HCT116 (cell line): ENCODE data around the gene DLG2.

Source experiments
- CEBPB ChIP-seq: IDR thresholded peaks from 2 replicates; pipeline ENCODE4 v1.6.1; 2012; ENCODE audit warnings: low read depth
- EGR1 ChIP-seq: IDR thresholded peaks from 2 replicates; pipeline ENCODE4 v1.6.1; 2012; ENCODE audit warnings: low read depth
- EZH2 ChIP-seq: fragments of 200-600 bp; sonication (generic); IDR thresholded peaks from 2 replicates; pipeline ENCODE4 v1.6.1; 2017; ENCODE audit warnings: antibody characterized with exemption, mixed run types
- FOSL1 ChIP-seq: IDR thresholded peaks from 2 replicates; pipeline ENCODE4 v1.6.1; 2012; ENCODE audit warnings: low read depth
- JUND ChIP-seq: IDR thresholded peaks from 2 replicates; pipeline ENCODE4 v1.6.1; 2012
- POLR2A ChIP-seq: IDR thresholded peaks from 2 replicates; pipeline ENCODE4 v1.7.0; 2011; ENCODE audit warnings: borderline replicate concordance; ENCODE audit not compliant: insufficient read depth, insufficient read length; ENCODE audit errors: extremely low read depth
- POLR2AphosphoS5 ChIP-seq: IDR thresholded peaks from 2 replicates; pipeline ENCODE4 v1.6.1; 2011; ENCODE audit warnings: mild to moderate bottlenecking, low read depth, low read length, moderate library complexity
- RAD21 ChIP-seq: IDR thresholded peaks from 2 replicates; pipeline ENCODE4 v1.6.1; 2012; ENCODE audit warnings: low read depth, mild to moderate bottlenecking
- SP1 ChIP-seq: IDR thresholded peaks from 2 replicates; pipeline ENCODE4 v1.6.1; 2012; ENCODE audit warnings: low read depth
- YY1 ChIP-seq: IDR thresholded peaks from 2 replicates; pipeline ENCODE4 v1.6.1; 2011; ENCODE audit warnings: low read length, low read depth, moderate library complexity, mild to moderate bottlenecking; ENCODE audit not compliant: insufficient replicate concordance; ENCODE audit errors: extremely low read depth
- TF ChIP-seq, protein P1 (sequence below), 3 experiments: fragments of 200-600 bp in 1 of 3; sonication (generic) in 1 of 3; IDR thresholded peaks in 2 of 3; conservative IDR thresholded peaks in 1 of 3; 2 replicates each; pipeline ENCODE4 v1.5.1; 2012 to 2017; ENCODE audit warnings: low read depth in 2 of 3, low read length in 2 of 3, antibody characterized with exemption in 1 of 3, borderline replicate concordance in 1 of 3, control low read depth in 1 of 3, mild to moderate bottlenecking in 1 of 3, mixed read lengths in 1 of 3, mixed run types in 1 of 3, moderate library complexity in 1 of 3; ENCODE audit not compliant: insufficient read depth in 1 of 3
- TF ChIP-seq, protein P2 (sequence below): IDR thresholded peaks from 2 replicates; pipeline ENCODE4 v1.6.1; 2012; ENCODE audit warnings: low read depth
- TF ChIP-seq, protein P3 (sequence below): IDR thresholded peaks from 2 replicates; pipeline ENCODE4 v1.6.1; 2012
- TF ChIP-seq, protein P4 (sequence below): IDR thresholded peaks from 2 replicates; pipeline ENCODE4 v1.6.1; 2011; ENCODE audit warnings: mild to moderate bottlenecking, low read length, moderate library complexity; ENCODE audit not compliant: insufficient replicate concordance; ENCODE audit errors: extremely low read depth

DNA sequence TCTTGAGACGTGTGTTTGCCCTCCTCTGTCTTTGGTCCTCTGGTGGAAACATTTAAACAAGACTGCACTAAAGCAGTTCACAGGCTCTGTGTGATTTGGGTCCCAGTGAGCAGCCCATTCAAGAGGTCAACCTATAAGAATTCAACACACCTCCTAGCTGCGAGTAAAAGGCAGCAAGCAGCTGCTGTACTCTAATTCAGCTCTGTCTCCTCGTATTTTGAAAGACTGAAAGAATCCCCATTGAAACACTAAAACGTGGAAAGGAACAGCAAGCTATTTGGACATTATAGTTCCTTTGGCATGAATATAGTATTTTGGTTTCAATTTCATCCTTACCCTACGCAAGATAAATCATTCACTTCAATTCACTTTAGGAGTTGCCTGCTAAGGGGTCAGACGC, 1046.7 kb downstream of the DLG2 start:
- TF ChIP-seq, protein P1, sequence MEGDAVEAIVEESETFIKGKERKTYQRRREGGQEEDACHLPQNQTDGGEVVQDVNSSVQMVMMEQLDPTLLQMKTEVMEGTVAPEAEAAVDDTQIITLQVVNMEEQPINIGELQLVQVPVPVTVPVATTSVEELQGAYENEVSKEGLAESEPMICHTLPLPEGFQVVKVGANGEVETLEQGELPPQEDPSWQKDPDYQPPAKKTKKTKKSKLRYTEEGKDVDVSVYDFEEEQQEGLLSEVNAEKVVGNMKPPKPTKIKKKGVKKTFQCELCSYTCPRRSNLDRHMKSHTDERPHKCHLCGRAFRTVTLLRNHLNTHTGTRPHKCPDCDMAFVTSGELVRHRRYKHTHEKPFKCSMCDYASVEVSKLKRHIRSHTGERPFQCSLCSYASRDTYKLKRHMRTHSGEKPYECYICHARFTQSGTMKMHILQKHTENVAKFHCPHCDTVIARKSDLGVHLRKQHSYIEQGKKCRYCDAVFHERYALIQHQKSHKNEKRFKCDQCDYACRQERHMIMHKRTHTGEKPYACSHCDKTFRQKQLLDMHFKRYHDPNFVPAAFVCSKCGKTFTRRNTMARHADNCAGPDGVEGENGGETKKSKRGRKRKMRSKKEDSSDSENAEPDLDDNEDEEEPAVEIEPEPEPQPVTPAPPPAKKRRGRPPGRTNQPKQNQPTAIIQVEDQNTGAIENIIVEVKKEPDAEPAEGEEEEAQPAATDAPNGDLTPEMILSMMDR (IDR thresholded peaks at IDR 0.05 in 2 of 3, conservative IDR thresholded peaks at IDR 0.05 in 1 of 3; ENCODE audit: borderline replicate concordance in 1 of 3, insufficient read depth in 1 of 3, low read depth in 2 of 3, low read length in 2 of 3) = no peak
- no peak for TF ChIP-seq EZH2
- TF ChIP-seq, protein P2, sequence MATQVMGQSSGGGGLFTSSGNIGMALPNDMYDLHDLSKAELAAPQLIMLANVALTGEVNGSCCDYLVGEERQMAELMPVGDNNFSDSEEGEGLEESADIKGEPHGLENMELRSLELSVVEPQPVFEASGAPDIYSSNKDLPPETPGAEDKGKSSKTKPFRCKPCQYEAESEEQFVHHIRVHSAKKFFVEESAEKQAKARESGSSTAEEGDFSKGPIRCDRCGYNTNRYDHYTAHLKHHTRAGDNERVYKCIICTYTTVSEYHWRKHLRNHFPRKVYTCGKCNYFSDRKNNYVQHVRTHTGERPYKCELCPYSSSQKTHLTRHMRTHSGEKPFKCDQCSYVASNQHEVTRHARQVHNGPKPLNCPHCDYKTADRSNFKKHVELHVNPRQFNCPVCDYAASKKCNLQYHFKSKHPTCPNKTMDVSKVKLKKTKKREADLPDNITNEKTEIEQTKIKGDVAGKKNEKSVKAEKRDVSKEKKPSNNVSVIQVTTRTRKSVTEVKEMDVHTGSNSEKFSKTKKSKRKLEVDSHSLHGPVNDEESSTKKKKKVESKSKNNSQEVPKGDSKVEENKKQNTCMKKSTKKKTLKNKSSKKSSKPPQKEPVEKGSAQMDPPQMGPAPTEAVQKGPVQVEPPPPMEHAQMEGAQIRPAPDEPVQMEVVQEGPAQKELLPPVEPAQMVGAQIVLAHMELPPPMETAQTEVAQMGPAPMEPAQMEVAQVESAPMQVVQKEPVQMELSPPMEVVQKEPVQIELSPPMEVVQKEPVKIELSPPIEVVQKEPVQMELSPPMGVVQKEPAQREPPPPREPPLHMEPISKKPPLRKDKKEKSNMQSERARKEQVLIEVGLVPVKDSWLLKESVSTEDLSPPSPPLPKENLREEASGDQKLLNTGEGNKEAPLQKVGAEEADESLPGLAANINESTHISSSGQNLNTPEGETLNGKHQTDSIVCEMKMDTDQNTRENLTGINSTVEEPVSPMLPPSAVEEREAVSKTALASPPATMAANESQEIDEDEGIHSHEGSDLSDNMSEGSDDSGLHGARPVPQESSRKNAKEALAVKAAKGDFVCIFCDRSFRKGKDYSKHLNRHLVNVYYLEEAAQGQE = no peak
- no peak for TF ChIP-seq POLR2AphosphoS5
- no peak for TF ChIP-seq EGR1
- no peak for TF ChIP-seq POLR2A
- TF ChIP-seq, protein P3, sequence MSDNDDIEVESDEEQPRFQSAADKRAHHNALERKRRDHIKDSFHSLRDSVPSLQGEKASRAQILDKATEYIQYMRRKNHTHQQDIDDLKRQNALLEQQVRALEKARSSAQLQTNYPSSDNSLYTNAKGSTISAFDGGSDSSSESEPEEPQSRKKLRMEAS = no peak
- no peak for TF ChIP-seq FOSL1
- TF ChIP-seq RAD21 = no peak
- TF ChIP-seq SP1 = no peak
- no peak for TF ChIP-seq YY1
- TF ChIP-seq JUND = no peak
- TF ChIP-seq, protein P4, sequence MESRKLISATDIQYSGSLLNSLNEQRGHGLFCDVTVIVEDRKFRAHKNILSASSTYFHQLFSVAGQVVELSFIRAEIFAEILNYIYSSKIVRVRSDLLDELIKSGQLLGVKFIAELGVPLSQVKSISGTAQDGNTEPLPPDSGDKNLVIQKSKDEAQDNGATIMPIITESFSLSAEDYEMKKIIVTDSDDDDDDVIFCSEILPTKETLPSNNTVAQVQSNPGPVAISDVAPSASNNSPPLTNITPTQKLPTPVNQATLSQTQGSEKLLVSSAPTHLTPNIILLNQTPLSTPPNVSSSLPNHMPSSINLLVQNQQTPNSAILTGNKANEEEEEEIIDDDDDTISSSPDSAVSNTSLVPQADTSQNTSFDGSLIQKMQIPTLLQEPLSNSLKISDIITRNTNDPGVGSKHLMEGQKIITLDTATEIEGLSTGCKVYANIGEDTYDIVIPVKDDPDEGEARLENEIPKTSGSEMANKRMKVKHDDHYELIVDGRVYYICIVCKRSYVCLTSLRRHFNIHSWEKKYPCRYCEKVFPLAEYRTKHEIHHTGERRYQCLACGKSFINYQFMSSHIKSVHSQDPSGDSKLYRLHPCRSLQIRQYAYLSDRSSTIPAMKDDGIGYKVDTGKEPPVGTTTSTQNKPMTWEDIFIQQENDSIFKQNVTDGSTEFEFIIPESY = no peak
- TF ChIP-seq CEBPB = no peak
